ENCODE data around the gene WDR7.

WDR7 gene

DNA sequence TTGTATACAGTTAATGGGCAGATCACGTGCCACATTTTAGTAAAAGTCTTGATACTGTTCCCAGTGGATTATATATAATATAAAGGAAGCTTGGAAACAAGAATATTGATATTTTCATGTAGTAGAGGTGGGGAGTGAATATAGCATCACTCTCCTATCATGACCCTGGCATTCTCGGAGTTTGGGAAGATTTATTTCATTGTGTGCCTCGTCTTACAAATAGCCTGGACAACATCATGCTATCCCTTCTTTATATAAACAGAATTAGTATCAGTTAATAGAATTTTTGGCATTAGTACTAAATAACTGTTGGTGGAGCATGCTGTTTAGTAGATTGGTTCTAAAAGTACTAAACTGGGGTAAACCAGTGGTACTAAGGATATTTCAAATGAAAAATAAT, 283.7 kb downstream of the WDR7 start:
- TF ChIP-seq, protein P1, sequence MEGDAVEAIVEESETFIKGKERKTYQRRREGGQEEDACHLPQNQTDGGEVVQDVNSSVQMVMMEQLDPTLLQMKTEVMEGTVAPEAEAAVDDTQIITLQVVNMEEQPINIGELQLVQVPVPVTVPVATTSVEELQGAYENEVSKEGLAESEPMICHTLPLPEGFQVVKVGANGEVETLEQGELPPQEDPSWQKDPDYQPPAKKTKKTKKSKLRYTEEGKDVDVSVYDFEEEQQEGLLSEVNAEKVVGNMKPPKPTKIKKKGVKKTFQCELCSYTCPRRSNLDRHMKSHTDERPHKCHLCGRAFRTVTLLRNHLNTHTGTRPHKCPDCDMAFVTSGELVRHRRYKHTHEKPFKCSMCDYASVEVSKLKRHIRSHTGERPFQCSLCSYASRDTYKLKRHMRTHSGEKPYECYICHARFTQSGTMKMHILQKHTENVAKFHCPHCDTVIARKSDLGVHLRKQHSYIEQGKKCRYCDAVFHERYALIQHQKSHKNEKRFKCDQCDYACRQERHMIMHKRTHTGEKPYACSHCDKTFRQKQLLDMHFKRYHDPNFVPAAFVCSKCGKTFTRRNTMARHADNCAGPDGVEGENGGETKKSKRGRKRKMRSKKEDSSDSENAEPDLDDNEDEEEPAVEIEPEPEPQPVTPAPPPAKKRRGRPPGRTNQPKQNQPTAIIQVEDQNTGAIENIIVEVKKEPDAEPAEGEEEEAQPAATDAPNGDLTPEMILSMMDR (IDR thresholded peaks at IDR 0.05; ENCODE audit: borderline replicate concordance, insufficient read depth, low read depth, low read length): no peak
- H3K4me3 ChIP-seq (ENCODE audit: low read depth, low read length): no peak overlapping the region

DNA sequence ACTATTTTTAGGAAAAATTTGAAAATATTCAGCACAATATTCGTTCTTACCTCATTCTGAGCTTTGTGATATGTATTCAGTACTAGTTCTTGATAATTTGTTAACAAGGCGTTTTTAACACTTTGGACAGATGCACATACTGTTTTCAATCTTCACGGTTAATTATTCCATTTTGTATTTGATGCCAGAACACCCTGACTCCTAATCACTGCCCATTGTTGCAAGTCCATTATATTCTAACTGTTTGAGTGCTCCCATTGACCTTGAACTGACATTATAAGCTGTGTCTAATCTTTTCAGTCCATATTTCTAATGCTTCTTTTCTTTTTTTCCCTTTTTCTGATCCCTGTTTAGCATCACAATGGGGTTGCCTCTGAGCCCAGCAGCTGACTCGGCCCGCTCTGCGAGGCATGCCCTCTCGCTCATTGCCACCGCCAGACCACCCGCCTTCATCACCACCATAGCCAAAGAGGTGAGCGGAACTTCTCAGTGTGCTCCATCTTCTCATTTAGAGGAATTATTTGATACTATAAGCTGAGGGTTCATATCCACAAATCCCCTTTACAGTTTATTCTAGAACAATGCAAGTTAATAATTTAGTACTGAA, 284.4 kb downstream of the WDR7 start:
- H3K4me3 ChIP-seq (ENCODE audit: low read depth, low read length): no peak overlapping the region
- TF ChIP-seq, protein P1 (IDR thresholded peaks at IDR 0.05; ENCODE audit: borderline replicate concordance, insufficient read depth, low read depth, low read length): no peak

DNA sequence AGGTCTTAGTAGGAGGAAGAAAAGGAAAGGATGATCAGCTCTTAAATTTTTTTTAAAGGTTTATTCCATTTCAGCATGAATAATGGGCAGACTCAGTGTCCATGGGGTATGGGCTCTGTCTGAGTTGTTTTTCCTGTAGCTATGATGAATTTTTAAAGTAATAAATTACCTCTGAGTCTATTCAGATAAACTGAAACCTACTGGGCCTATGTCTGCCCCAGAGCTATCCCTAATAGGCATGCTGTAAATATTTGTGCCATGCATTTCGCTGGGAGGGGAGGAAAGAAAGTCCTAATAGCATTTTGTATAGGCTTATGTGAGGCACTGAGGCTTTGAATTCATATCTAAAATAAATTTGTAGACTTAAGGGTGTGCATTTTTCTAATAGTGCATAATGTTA, 285.3 kb downstream of the WDR7 start:
- TF ChIP-seq, protein P1 (IDR thresholded peaks at IDR 0.05; ENCODE audit: borderline replicate concordance, insufficient read depth, low read depth, low read length): no peak

DNA sequence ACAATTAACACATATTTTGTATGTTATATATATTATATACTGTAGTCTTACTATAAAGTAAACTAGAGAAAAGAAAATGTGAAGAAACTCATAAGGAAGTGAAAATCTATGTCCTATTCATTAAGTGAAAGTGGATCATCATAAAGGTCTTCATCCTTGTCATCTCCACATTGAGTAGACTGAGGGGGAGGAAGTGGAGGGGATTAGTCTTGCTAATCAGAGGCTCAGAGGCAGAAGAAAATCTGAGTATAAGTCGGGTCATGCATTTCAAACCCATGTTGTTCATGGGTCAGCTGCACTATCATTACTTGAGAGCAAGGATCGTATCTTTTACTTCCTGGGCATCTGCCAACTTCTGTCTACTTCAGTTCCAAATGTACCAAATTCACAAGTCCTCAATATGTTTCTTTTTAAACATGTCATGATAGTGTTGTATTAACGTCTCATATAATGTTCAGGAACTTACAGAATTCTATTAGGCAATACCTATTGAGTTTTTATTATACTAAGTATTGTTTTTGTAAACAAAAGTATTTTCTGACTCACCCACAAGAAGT, 286.8 kb downstream of the WDR7 start:
- TF ChIP-seq, protein P1 (IDR thresholded peaks at IDR 0.05; ENCODE audit: borderline replicate concordance, insufficient read depth, low read depth, low read length): no peak
- no peak overlapping the region for H3K4me3 ChIP-seq (ENCODE audit: low read depth, low read length)

More for the DNA sequence above, 285.3 kb downstream of the WDR7 start:
- no peak overlapping the region for H3K4me3 ChIP-seq (ENCODE audit: low read depth, low read length)

DNA sequence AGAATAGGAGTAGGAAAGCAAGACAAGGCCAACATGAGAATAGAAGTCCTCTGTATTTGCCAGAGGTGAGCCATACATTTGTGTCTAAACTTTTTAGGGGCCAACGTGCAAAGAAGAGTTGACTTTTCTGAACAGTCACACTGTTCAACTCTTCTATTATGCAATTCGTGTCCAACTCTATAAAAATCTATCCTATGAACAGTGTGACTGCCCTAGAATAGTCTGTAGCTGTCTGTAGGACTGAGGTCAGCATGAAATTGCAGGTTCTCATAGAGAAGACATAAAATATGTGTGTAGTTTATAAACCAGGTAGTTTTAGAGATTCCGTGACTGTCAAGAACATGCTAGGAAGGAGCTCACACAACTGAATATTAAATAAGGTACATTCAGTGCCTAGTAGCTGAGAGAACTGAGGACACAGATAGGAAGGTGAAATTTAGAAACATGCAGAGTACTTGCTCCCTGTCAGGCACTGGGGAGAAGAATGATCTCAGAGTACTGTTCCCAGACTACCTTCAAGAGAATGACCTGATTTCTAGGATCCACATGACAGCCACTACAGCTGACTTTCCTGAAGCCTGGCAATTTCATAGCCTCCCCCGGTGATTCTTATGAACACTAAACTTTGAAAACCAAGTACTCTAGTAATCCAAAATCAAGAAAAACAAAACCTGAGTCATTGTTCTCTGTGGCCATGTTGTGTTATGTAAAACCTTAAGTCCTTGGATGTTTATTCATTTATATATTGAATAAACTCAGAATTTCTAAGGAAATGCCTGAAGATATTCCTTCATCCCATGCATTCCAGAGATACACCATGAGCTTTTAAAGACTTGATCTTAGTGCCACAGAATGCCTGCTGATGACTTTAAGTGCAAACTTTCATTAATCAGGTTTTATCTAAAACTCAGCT, 294.3 kb downstream of the WDR7 start:
- TF ChIP-seq, protein P1 (IDR thresholded peaks at IDR 0.05; ENCODE audit: borderline replicate concordance, insufficient read depth, low read depth, low read length): no peak

DNA sequence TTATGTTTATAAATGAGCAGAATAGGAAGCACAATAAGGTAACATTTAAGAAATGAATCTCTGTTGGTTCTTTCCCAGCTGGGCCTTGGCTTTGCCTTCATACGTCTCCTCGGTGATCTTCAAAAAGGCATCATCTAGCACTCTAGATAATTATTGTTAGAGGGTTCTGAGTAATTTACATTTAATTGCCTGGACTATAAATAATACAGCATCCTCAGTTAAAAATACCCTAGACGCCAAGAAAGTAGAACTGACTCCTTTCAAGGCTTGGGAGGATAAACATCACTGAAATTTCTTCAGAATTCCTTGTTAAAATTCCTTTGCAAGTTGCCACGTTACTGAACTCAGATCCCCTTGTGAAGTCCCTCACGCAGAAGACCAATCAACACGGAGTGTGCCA, 296.1 kb downstream of the WDR7 start:
- TF ChIP-seq, protein P1 (IDR thresholded peaks at IDR 0.05; ENCODE audit: borderline replicate concordance, insufficient read depth, low read depth, low read length): no peak
- H3K4me3 ChIP-seq (ENCODE audit: low read depth, low read length): no peak overlapping the region

More for the DNA sequence above, 294.3 kb downstream of the WDR7 start:
- H3K4me3 ChIP-seq (ENCODE audit: low read depth, low read length): no peak overlapping the region

All from GM12875 (cell line).